Loucy (cell line): ENCODE results near the gene NUP35.

Source experiments
- H2AFZ ChIP-seq: fragments of 200-600 bp; sonication (generic); 2 replicates; pipeline ENCODE4 v1.6.0; 2016; ENCODE audit warnings: antibody characterized with exemption, mild to moderate bottlenecking, low read length, moderate library complexity
- H3F3A ChIP-seq: fragments of 200-600 bp; 2 replicates; pipeline ENCODE4 v1.6.0; 2016; ENCODE audit warnings: antibody characterized with exemption, low read depth, mild to moderate bottlenecking
- H3K27me3 ChIP-seq: fragments of 200-600 bp; sonication (generic); 2 replicates; pipeline ENCODE4 v1.6.1; 2014; ENCODE audit warnings: low read length, mild to moderate bottlenecking; ENCODE audit not compliant: insufficient read depth, poor library complexity, severe bottlenecking
- H3K36me3 ChIP-seq: fragments of 200-600 bp; sonication (generic); 2 replicates; pipeline ENCODE4 v1.6.1; 2016; ENCODE audit warnings: low read length; ENCODE audit not compliant: insufficient read depth
- H3K4me1 ChIP-seq: fragments of 200-600 bp; sonication (generic); 2 replicates; pipeline ENCODE4 v1.5.1; 2014; ENCODE audit warnings: low read length, mild to moderate bottlenecking; ENCODE audit not compliant: insufficient read depth, poor library complexity, severe bottlenecking
- H3K4me2 ChIP-seq: fragments of 200-600 bp; sonication (generic); 2 replicates; pipeline ENCODE4 v1.6.0; 2014; ENCODE audit warnings: antibody characterized with exemption, low read length, low read depth, mild to moderate bottlenecking; ENCODE audit not compliant: poor library complexity, severe bottlenecking
- H3K4me3 ChIP-seq: fragments of 200-600 bp; sonication (generic); 2 replicates; pipeline ENCODE4 v1.5.1; 2014; ENCODE audit warnings: low read length, mild to moderate bottlenecking, mixed read lengths; ENCODE audit not compliant: poor library complexity, severe bottlenecking
- H3K79me2 ChIP-seq: fragments of 200-600 bp; sonication (generic); 2 replicates; pipeline ENCODE4 v1.6.1; 2014; ENCODE audit warnings: low read length; ENCODE audit not compliant: insufficient read depth
- H3K9ac ChIP-seq: fragments of 200-600 bp; sonication (generic); 2 replicates; pipeline ENCODE4 v1.6.0; 2014; ENCODE audit warnings: mild to moderate bottlenecking, low read depth, low read length, moderate library complexity; ENCODE audit not compliant: poor library complexity, severe bottlenecking
- H3K9me2 ChIP-seq: fragments of 200-600 bp; sonication (generic); replicated peaks from 2 replicates; pipeline ENCODE4 v1.6.1; 2016; ENCODE audit warnings: low read depth, low read length, mixed read lengths
- H3K9me3 ChIP-seq: fragments of 200-600 bp; sonication (generic); 2 replicates; pipeline ENCODE4 v1.6.1; 2014; ENCODE audit warnings: mild to moderate bottlenecking, antibody characterized with exemption, low read length, low read depth; ENCODE audit not compliant: insufficient read depth
- H4K20me1 ChIP-seq: fragments of 200-600 bp; sonication (generic); 2 replicates; pipeline ENCODE4 v1.6.0; 2014; ENCODE audit warnings: antibody characterized with exemption, low read length, mild to moderate bottlenecking; ENCODE audit not compliant: insufficient read depth, poor library complexity, severe bottlenecking
- EZH2phosphoT487 ChIP-seq: fragments of 200-600 bp; IDR thresholded peaks from 2 replicates; pipeline ENCODE4 v1.6.1; 2018; ENCODE audit warnings: antibody characterized with exemption, mild to moderate bottlenecking, moderate library complexity, borderline replicate concordance
- TF ChIP-seq, protein P1 (sequence below): fragments of 200-600 bp; sonication (generic); conservative IDR thresholded peaks from 2 replicates; pipeline ENCODE4 v1.5.1; 2014; ENCODE audit warnings: mild to moderate bottlenecking, antibody characterized with exemption, low read length

NUP35 gene

DNA sequence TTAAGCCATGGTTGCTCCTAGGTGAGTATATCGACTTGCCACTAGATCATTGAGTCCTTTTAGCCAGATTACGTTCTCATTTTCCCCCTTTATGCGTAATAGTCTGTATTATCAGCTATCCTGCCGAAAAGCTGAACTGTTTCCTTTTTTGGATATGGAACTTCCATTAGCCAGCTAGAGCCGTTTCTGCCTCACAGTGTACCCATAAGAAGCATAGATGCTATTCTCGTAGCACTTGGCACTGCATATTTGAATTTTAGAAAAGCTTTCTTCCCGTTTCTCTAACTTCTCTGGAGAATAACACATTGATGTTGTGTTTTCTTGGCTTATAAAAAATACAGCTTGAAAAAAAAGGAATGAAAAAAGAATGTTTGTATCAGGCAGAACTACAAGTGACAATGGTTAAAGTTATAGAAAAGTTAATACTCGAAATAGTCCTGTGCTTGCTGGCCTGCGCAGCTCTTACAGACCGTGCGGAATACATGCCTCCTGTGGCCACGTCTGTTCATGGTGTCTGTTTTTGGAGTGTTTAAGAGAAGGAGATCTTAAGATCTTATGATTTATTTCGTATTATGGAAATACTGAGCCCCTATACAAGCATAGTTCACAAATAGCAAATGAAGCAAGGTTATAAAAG is 45.0 kb upstream of the NUP35 start:
- Histone ChIP-seq H3K9me3 (no peaks in the 10 kb centered on the region), H3F3A (no peaks in the 10 kb centered on the region), H3K4me1 (no peaks in the 10 kb centered on the region), H2AFZ (no peak overlapping the region), H3K9ac (no peak overlapping the region), H3K4me2 (no peak overlapping the region), H3K27me3 (no peaks in the 10 kb centered on the region), H4K20me1 (no peaks in the 10 kb centered on the region), H3K4me3 (no peak overlapping the region), H3K36me3 (no peaks in the 10 kb centered on the region), H3K9me2 (no peaks in the 10 kb centered on the region), H3K79me2 (no peaks in the 10 kb centered on the region)
- no peak for TF ChIP-seq EZH2phosphoT487
- TF ChIP-seq, protein P1, sequence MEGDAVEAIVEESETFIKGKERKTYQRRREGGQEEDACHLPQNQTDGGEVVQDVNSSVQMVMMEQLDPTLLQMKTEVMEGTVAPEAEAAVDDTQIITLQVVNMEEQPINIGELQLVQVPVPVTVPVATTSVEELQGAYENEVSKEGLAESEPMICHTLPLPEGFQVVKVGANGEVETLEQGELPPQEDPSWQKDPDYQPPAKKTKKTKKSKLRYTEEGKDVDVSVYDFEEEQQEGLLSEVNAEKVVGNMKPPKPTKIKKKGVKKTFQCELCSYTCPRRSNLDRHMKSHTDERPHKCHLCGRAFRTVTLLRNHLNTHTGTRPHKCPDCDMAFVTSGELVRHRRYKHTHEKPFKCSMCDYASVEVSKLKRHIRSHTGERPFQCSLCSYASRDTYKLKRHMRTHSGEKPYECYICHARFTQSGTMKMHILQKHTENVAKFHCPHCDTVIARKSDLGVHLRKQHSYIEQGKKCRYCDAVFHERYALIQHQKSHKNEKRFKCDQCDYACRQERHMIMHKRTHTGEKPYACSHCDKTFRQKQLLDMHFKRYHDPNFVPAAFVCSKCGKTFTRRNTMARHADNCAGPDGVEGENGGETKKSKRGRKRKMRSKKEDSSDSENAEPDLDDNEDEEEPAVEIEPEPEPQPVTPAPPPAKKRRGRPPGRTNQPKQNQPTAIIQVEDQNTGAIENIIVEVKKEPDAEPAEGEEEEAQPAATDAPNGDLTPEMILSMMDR: no peak

DNA sequence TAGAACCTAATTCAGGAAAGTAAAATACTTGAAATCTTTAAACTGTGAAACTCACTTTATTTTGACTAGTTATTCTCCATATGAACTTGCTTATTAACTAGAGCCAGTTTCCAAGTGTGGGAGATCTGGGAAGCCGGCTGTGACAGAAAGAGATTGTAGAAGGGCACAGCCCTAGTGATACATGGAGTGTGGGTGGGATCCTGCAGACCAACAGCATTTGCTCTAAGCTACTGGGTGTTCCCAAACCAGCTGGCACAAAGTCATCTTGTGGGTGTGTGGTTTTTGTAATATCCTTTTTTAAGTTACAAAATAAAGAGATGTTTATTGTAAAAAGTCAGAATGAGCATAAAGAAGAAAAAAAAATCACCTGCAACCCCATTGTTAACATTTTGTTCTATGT is 42.3 kb upstream of the NUP35 start:
- Histone ChIP-seq H2AFZ (no peak overlapping the region), H3K27me3 (no peaks in the 10 kb centered on the region), H3K9me3 (no peaks in the 10 kb centered on the region), H3K4me3 (no peak overlapping the region), H3K36me3 (no peaks in the 10 kb centered on the region), H3K79me2 (no peaks in the 10 kb centered on the region), H3K9ac (no peak overlapping the region), H3F3A (no peaks in the 10 kb centered on the region), H4K20me1 (no peaks in the 10 kb centered on the region), H3K4me2 (no peak overlapping the region), H3K9me2 (no peaks in the 10 kb centered on the region), H3K4me1 (no peaks in the 10 kb centered on the region)
- no peak for TF ChIP-seq EZH2phosphoT487
- TF ChIP-seq, protein P1: no peak

DNA sequence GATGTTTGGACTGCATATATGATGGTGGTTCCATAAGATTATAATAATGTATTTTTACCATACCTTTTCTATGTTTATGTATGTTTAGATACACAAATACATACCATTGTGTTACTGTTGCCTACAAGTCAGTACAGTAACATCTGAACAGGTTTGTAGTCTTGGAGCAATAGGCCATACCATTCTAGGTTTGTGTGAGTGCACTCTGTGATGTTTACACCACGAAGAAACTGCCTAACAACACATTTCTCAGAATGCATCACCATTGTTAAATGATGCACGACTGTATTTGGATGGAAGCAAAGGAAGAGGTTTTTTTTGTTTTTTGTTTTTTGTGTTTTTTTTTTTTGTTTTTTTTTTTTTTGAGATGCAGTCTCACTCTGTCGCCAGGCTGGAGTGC is 36.2 kb upstream of the NUP35 start:
- no peaks in the 10 kb centered on the region for H3K36me3 ChIP-seq
- no peaks in the 10 kb centered on the region for H3K27me3 ChIP-seq
- H3K9ac ChIP-seq: no peak overlapping the region
- H3K9me3 ChIP-seq: no peaks in the 10 kb centered on the region
- no peaks in the 10 kb centered on the region for H3K4me1 ChIP-seq
- TF ChIP-seq, protein P1: no peak
- no peak for TF ChIP-seq EZH2phosphoT487
- no peak overlapping the region for H2AFZ ChIP-seq
- no peak overlapping the region for H3K4me2 ChIP-seq
- no peaks in the 10 kb centered on the region for H3K79me2 ChIP-seq
- no peak overlapping the region for H3K4me3 ChIP-seq
- no peaks in the 10 kb centered on the region for H4K20me1 ChIP-seq
- no peaks in the 10 kb centered on the region for H3F3A ChIP-seq
- no peaks in the 10 kb centered on the region for H3K9me2 ChIP-seq
